Measurements from ENCODE around the gene VSIG10L2.
A peak's percentile ranks its signal among the peaks of the same experiment; 100 is the strongest.

The VSIG10L2 gene

DNA sequence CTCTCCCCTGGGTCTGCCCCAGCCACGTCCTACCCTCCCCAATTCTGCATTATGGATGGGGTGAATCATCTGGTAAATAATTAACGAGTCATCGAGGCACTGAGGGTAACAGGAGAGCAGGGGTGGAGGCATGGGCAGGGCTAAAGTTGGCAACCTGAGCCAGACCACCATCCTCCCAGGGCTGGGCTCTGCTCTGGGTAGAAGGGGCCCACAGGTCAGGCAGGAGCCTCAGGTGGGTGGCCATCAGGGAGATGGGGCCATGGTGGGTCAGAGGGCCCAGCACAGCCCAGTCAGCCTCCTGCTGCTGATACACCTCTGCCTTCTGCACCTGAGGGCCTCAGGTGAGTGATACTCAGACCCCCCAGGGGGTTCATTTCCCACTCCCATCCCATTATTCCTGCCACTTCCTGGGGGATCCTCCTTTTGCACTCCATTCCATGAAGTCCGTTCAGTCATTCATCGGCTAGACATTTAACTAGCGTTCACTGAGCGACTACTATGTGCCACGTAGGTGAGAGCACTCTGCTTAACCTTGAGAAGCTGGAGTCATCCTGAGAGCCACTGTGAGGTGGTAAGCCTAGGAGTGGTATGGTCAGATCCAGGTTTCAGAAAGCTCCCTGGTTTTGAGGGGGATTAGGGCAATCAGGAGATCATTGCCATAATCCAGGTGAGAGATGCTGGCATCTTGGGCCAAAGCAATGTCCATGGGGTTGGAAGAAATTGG, at the start of gene VSIG10L2:
Gene VSIG10L2, plus strand, starts transcription at position 248 of the 724 bp plus-strand sequence. Its CDS starts 12 bp downstream, at position 260.
- Histone ChIP-seq H3K27ac (no peak within 1 kb of the TSS), H3K4me1 (peaks cover 0 to 3% (median 0%) of the 10 kb centered on the region in 4 donors), H3K4me3 (no peak within 1 kb of the TSS), H3K9me3 (no peaks in the 10 kb centered on the region), H3K36me3 (no peaks in the 10 kb centered on the region), H3K27me3 (peaks cover 0 to 24% of the 10 kb centered on the region in 2 donors)
- DNase-seq = peak in 1 of 2 donors; percentile 39
- intact Hi-C loops (cut with DNase I; ENCODE audit: low total_unique reads) = no loop called here
- TF ChIP-seq, protein P1, sequence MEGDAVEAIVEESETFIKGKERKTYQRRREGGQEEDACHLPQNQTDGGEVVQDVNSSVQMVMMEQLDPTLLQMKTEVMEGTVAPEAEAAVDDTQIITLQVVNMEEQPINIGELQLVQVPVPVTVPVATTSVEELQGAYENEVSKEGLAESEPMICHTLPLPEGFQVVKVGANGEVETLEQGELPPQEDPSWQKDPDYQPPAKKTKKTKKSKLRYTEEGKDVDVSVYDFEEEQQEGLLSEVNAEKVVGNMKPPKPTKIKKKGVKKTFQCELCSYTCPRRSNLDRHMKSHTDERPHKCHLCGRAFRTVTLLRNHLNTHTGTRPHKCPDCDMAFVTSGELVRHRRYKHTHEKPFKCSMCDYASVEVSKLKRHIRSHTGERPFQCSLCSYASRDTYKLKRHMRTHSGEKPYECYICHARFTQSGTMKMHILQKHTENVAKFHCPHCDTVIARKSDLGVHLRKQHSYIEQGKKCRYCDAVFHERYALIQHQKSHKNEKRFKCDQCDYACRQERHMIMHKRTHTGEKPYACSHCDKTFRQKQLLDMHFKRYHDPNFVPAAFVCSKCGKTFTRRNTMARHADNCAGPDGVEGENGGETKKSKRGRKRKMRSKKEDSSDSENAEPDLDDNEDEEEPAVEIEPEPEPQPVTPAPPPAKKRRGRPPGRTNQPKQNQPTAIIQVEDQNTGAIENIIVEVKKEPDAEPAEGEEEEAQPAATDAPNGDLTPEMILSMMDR (IDR thresholded peaks at IDR 0.05) = no peak

DNA sequence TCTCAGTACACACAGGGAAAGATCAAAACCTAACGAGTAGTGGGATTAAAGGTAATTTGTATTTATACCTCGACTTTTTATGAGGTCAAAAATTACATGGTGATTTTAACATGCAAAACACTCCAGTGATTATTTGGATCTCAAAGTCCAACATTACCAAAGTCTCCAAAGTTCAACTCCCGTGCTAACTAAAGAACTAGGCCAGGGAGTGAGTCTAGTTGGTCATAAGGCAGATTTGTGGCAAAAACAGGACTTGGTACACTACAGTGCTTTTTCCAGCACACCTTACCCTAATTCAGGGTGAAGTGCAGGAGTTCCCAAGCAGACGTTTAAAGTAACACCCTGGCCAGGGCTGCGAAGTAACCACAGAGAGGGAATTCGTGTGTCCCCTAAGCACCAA, 44.0 kb upstream of the VSIG10L2 start:
- intact Hi-C loops (cut with DNase I; ENCODE audit: low total_unique reads) = no loop called here
- no peak overlapping the region for H3K27ac ChIP-seq
- H3K9me3 ChIP-seq = no peaks in the 10 kb centered on the region
- H3K27me3 ChIP-seq = peaks cover 0 to 27% of the 10 kb centered on the region in 2 donors
- H3K36me3 ChIP-seq = peaks cover 8 to 17% (median 13%) of the 10 kb centered on the region in 3 donors
- peaks cover 0 to 24% (median 18%) of the 10 kb centered on the region in 4 donors for H3K4me1 ChIP-seq
- TF ChIP-seq, protein P1 (IDR thresholded peaks at IDR 0.05) = no peak
- peak overlapping the region in 1 of 2 donors; percentile 54 for H3K4me3 ChIP-seq
- no peak for DNase-seq

DNA sequence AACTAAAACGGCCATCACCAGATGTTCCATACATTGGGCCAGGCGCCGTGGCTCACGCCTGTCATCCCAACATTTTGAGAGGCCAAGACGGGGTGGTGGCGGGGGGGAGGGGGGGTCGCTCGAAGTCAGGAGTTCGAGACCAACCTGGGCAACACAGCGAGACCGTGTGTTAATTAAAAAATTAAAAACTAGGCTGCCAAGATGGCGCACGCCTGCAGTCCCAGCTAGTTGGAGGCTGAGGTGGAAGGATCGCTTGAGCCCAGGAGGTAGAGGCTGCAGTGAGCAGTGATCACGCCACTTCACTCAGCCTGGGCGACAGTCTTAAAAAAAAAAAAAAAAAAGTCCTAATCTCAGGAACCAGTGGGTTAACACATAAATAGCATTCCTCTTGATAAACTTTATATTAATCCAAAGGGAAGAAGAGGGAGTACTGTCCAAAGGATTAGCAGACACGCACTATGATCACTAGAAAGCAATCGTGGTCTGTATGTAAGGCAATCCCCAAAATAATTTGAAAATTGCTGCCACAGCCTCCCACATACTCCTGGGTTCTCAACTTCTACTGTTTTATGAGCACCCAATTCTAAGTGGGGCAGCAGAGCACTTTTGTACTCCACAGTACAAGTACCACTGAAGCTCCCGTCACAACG, 43.4 kb upstream of the VSIG10L2 start:
- Histone ChIP-seq H3K4me1 (peaks cover 0 to 24% (median 18%) of the 10 kb centered on the region in 4 donors), H3K4me3 (peak overlapping the region; percentile 54 to 62), H3K36me3 (peaks cover 8 to 17% (median 13%) of the 10 kb centered on the region in 3 donors), H3K27me3 (peaks cover 0 to 27% of the 10 kb centered on the region in 2 donors), H3K9me3 (no peaks in the 10 kb centered on the region), H3K27ac (peak overlapping the region; percentile 74 to 75)
- intact Hi-C loops (cut with DNase I; ENCODE audit: low total_unique reads) = no loop called here
- DNase-seq = no peak
- TF ChIP-seq, protein P1 (IDR thresholded peaks at IDR 0.05) = no peak

DNA sequence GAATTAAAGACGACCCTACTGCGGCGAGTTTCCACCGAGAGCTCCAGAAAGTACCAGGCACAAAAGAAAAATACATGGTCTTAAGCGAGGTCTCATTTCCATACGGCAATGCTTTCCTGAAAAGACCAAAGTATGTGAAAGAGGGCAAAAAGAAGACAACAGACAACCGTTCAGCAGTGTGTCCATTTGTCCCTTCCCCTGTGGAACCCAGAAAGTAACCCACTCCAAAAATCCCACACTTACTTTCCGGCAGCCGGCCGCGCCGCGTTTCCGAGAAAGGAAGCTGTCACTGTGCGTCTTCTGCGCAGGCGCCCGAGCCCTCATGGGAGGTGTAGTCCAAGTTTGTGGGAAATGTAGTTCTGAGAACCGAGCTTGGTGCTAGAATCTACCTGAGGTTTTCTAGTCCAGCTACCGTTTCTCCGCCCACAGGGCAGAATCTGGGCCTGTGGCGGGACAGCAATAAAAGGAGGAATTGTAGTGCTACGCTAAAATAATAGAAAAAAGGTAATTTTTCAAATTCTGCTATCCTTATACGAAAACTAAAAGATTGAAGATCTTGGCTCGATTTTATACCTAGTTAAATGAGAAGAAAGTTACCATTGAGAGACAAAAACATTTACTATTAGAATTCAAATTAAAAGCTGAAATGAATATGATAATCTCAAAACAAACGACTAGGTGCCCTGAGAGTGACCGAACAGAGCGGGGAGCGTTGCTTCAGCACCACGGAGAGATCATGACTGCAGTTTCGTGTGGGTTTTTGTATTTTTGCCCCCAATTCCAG, 42.7 kb upstream of the VSIG10L2 start, which contains the start of gene PUS3:
Gene PUS3, minus strand, starts transcription at position 280 of the 784 bp plus-strand sequence. CDS start 6,922 bp downstream, outside the sequence.
- peak within 1 kb of the TSS; percentile 54 to 62 for H3K4me3 ChIP-seq
- intact Hi-C loops (cut with DNase I; ENCODE audit: low total_unique reads) = no loop called here
- peaks cover 8 to 17% (median 13%) of the 10 kb centered on the region in 3 donors for H3K36me3 ChIP-seq
- no peaks in the 10 kb centered on the region for H3K9me3 ChIP-seq
- DNase-seq = peak; percentile 91 to 94
- TF ChIP-seq, protein P1 (IDR thresholded peaks at IDR 0.05) = no peak
- peaks cover 0 to 24% (median 18%) of the 10 kb centered on the region in 4 donors for H3K4me1 ChIP-seq
- H3K27ac ChIP-seq = peak within 1 kb of the TSS; percentile 74 to 75
- H3K27me3 ChIP-seq = peaks cover 0 to 27% of the 10 kb centered on the region in 2 donors

Measured in tibial artery (tissue), 4 donors.